Epithelial cell of esophagus (primary cell): ENCODE measurements around the gene GRIK5.

Source experiments
- DNase-seq: peaks from one replicate; pipeline ENCODE4 v3.0.0; 2010; ENCODE audit warnings: low read depth
- H3K4me3 ChIP-seq: 2 replicates; pipeline ENCODE4 v1.5.1; 2011; ENCODE audit warnings: mild to moderate bottlenecking, low read length, control low read depth
- CTCF ChIP-seq: IDR thresholded peaks from 2 replicates; pipeline ENCODE4 v1.5.1; 2011; ENCODE audit warnings: low read depth, mild to moderate bottlenecking, low read length, control low read depth, inconsistent platforms; ENCODE audit not compliant: insufficient read depth; ENCODE audit errors: missing control alignments

GRIK5 gene

GRCh38 chr19:42095142-42095813, 25.3 kb upstream of the GRIK5 start:
- no peak for DNase-seq
- TF ChIP-seq CTCF, result no peak

GRCh38 chr19:42093926-42094325, 23.9 kb upstream of the GRIK5 start:
- TF ChIP-seq CTCF, result no peak
- no peak for DNase-seq
- H3K4me3 ChIP-seq, result no peak overlapping the region

More at GRCh38 chr19:42095142-42095813, 25.3 kb upstream of the GRIK5 start:
- H3K4me3 ChIP-seq, result no peak overlapping the region

GRCh38 chr19:42093505-42093904, 23.5 kb upstream of the GRIK5 start:
- no peak for TF ChIP-seq CTCF
- DNase-seq, result no peak
- H3K4me3 ChIP-seq, result no peak overlapping the region

GRCh38 chr19:42092350-42092749, 22.3 kb upstream of the GRIK5 start:
- H3K4me3 ChIP-seq, result no peak overlapping the region
- peak; percentile 54 for DNase-seq
- TF ChIP-seq CTCF, result peak; percentile 84

- no peak overlapping the region for H3K4me3 ChIP-seq
- no peak for TF ChIP-seq CTCF
- DNase-seq, result peak; percentile 82
Measured at GRCh38 chr19:42091742-42092141, 21.7 kb upstream of the GRIK5 start.

GRCh38 chr19:42091300-42091699, 21.3 kb upstream of the GRIK5 start:
- no peak overlapping the region for H3K4me3 ChIP-seq
- no peak for DNase-seq

More at GRCh38 chr19:42091300-42091699, 21.3 kb upstream of the GRIK5 start:
- TF ChIP-seq CTCF, result no peak
